GM19324 (cell line): Measurements from ENCODE around the gene VGLL2.

Experiments used
- ATAC-seq: cut with Tn5 transposase; IDR thresholded peaks from one replicate; pipeline ENCODE4 v1.9.1; 2021; ENCODE audit warnings: mild to moderate bottlenecking, moderate library complexity; ENCODE audit not compliant: unreplicated experiment, low FRiP score

The VGLL2 gene

GRCh38 chr6:117309611-117310010, 44.3 kb downstream of the VGLL2 start:
- ATAC-seq = no peak

- ATAC-seq = no peak
Measured at GRCh38 chr6:117311310-117311709, 46.0 kb downstream of the VGLL2 start.

GRCh38 chr6:117311726-117312125, 46.4 kb downstream of the VGLL2 start:
- ATAC-seq = no peak

GRCh38 chr6:117317261-117317660, 51.9 kb downstream of the VGLL2 start:
- no peak for ATAC-seq
